22Rv1 (cell line): Measurements from ENCODE around the gene UGT1A8.
A peak's percentile ranks its signal among the peaks of the same experiment; 100 is the strongest.
"Not testable (repeated sequence)": the region's sequence is repeated elsewhere in the genome, so short reads cannot be mapped to it uniquely, and the experiment has no call there.

ENCODE experiments used
- H3K27ac ChIP-seq: fragments of 450-650 bp; 2 replicates; pipeline ENCODE4 v1.5.1; 2017
- CTCF ChIP-seq: fragments of 450-650 bp; IDR thresholded peaks from 2 replicates; pipeline ENCODE4 v1.5.1; 2017; ENCODE audit warnings: mild to moderate bottlenecking
- ZFX ChIP-seq: fragments of 450-650 bp; IDR thresholded peaks from 2 replicates; pipeline ENCODE4 v1.6.1; 2017; ENCODE audit warnings: antibody characterized with exemption, borderline replicate concordance

UGT1A8 gene

GRCh38 chr2:233700028-233700635 lies 82.7 kb downstream of the UGT1A8 start:
- peak overlapping the region; percentile 21; the same call in 1 of the 2 replicates for H3K27ac ChIP-seq

GRCh38 chr2:233700842-233701241 lies 83.4 kb downstream of the UGT1A8 start:
- not testable (repeated sequence) for H3K27ac ChIP-seq

More at GRCh38 chr2:233700028-233700635, 82.7 kb downstream of the UGT1A8 start:
- TF ChIP-seq CTCF (no peak), ZFX (no peak)

- TF ChIP-seq ZFX (no peak), CTCF (no peak)
- H3K27ac ChIP-seq: no peak overlapping the region
These were observed 84.8 kb downstream of the UGT1A8 start for GRCh38 chr2:233702238-233702637.

GRCh38 chr2:233705911-233706506 lies 88.6 kb downstream of the UGT1A8 start:
- no peak overlapping the region for H3K27ac ChIP-seq
- TF ChIP-seq CTCF (no peak), ZFX (no peak)

- TF ChIP-seq CTCF (no peak), ZFX (no peak)
- H3K27ac ChIP-seq: no peak overlapping the region
These were observed 89.3 kb downstream of the UGT1A8 start for GRCh38 chr2:233706720-233707119.

- no peak for TF ChIP-seq CTCF
- no peak overlapping the region for H3K27ac ChIP-seq
These were observed 90.7 kb downstream of the UGT1A8 start for GRCh38 chr2:233707940-233708644.

- H3K27ac ChIP-seq: no peak overlapping the region
These were observed 91.5 kb downstream of the UGT1A8 start for GRCh38 chr2:233708942-233709341.

More at GRCh38 chr2:233708942-233709341, 91.5 kb downstream of the UGT1A8 start:
- TF ChIP-seq ZFX: no peak
- no peak for TF ChIP-seq CTCF
